ENCODE data around the gene PTPRO. TPM values are rescaled to one million over a fixed set of nuclear protein-coding genes. Genes with fewer than 3 reads are reported as not detected.

The PTPRO gene
- total RNA-seq, 1 donor from 2014 or later: 4.3 TPM

GRCh38 chr12:15307079-15307478 lies 15.2 kb upstream of the PTPRO start:
- H3K27ac Mint-ChIP-seq: no peak overlapping the region
- H3K36me3 Mint-ChIP-seq: no peaks in the 10 kb centered on the region
- peaks cover 29% of the 10 kb centered on the region for H3K9me3 Mint-ChIP-seq
- H3K4me1 Mint-ChIP-seq: no peaks in the 10 kb centered on the region
- H3K4me3 Mint-ChIP-seq: no peak overlapping the region
- H3K27me3 Mint-ChIP-seq (ENCODE audit: low read depth): peaks cover 36% of the 10 kb centered on the region
- no peak for DNase-seq (ENCODE audit: low spot score in 2 of 2, unreplicated experiment in 2 of 2)
- TF ChIP-seq CTCF (IDR thresholded peaks at IDR 0.05; ENCODE audit: unreplicated experiment): no peak

- DNase-seq (ENCODE audit: low spot score in 2 of 2, unreplicated experiment in 2 of 2): no peak
- H3K9me3 Mint-ChIP-seq: no peaks in the 10 kb centered on the region
- H3K36me3 Mint-ChIP-seq: no peaks in the 10 kb centered on the region
- peaks cover 52% of the 10 kb centered on the region for H3K27me3 Mint-ChIP-seq (ENCODE audit: low read depth)
- H3K4me1 Mint-ChIP-seq: peaks cover 11% of the 10 kb centered on the region
- no peak overlapping the region for H3K4me3 Mint-ChIP-seq
- no peak overlapping the region for H3K27ac Mint-ChIP-seq
- TF ChIP-seq CTCF (IDR thresholded peaks at IDR 0.05; ENCODE audit: unreplicated experiment): no peak
These were observed 3.5 kb upstream of the PTPRO start for GRCh38 chr12:15318841-15319240.

- Mint-ChIP-seq H3K4me3 (no peak overlapping the region), H3K27me3 (ENCODE audit: low read depth) (peaks cover 66% of the 10 kb centered on the region), H3K36me3 (no peaks in the 10 kb centered on the region), H3K4me1 (peaks cover 11% of the 10 kb centered on the region), H3K9me3 (no peaks in the 10 kb centered on the region), H3K27ac (no peak overlapping the region)
- DNase-seq (ENCODE audit: low spot score in 2 of 2, unreplicated experiment in 2 of 2): no peak
- TF ChIP-seq CTCF (IDR thresholded peaks at IDR 0.05; ENCODE audit: unreplicated experiment): no peak
These were observed 1.4 kb upstream of the PTPRO start for GRCh38 chr12:15320881-15321280.

GRCh38 chr12:15323480-15323879 lies 1.2 kb downstream of the PTPRO start:
- Mint-ChIP-seq H3K9me3 (no peaks in the 10 kb centered on the region), H3K27me3 (ENCODE audit: low read depth) (peaks cover 79% of the 10 kb centered on the region), H3K27ac (no peak overlapping the region), H3K36me3 (no peaks in the 10 kb centered on the region), H3K4me3 (peak overlapping the region; percentile 55), H3K4me1 (peaks cover 11% of the 10 kb centered on the region)
- DNase-seq (ENCODE audit: low spot score in 2 of 2, unreplicated experiment in 2 of 2): no peak
- TF ChIP-seq CTCF (IDR thresholded peaks at IDR 0.05; ENCODE audit: unreplicated experiment): no peak

GRCh38 chr12:15329891-15330290 lies 7.6 kb downstream of the PTPRO start:
- Mint-ChIP-seq H3K4me1 (peaks cover 1% of the 10 kb centered on the region), H3K27me3 (ENCODE audit: low read depth) (peaks cover 42% of the 10 kb centered on the region), H3K27ac (no peak overlapping the region), H3K36me3 (no peaks in the 10 kb centered on the region), H3K9me3 (no peaks in the 10 kb centered on the region), H3K4me3 (no peak overlapping the region)
- no peak for DNase-seq (ENCODE audit: low spot score in 2 of 2, unreplicated experiment in 2 of 2)
- no peak for TF ChIP-seq CTCF (IDR thresholded peaks at IDR 0.05; ENCODE audit: unreplicated experiment)

GRCh38 chr12:15334225-15334624 lies 11.9 kb downstream of the PTPRO start:
- H3K27ac Mint-ChIP-seq: no peak overlapping the region
- no peaks in the 10 kb centered on the region for H3K36me3 Mint-ChIP-seq
- no peak for DNase-seq (ENCODE audit: low spot score in 2 of 2, unreplicated experiment in 2 of 2)
- no peak for TF ChIP-seq CTCF (IDR thresholded peaks at IDR 0.05; ENCODE audit: unreplicated experiment)
- H3K4me3 Mint-ChIP-seq: no peak overlapping the region
- no peaks in the 10 kb centered on the region for H3K9me3 Mint-ChIP-seq
- peaks cover 25% of the 10 kb centered on the region for H3K27me3 Mint-ChIP-seq (ENCODE audit: low read depth)
- peaks cover 1% of the 10 kb centered on the region for H3K4me1 Mint-ChIP-seq
